HG03565 (cell line): ENCODE measurements around the gene IL23A.
A peak's percentile ranks its signal among the peaks of the same experiment; 100 is the strongest.

Experiments
- ATAC-seq: cut with Tn5 transposase; IDR thresholded peaks from one replicate; pipeline ENCODE4 v1.9.1; 2021; ENCODE audit warnings: mild to moderate bottlenecking, moderate library complexity; ENCODE audit not compliant: unreplicated experiment

Gene IL23A

GRCh38 chr12:56359851-56360767, 21.4 kb downstream of the IL23A start, which contains the start of gene STAT2:
STAT2 (minus strand) TSS chr12:56360107; CDS start chr12:56356571, 3,536 bp downstream.
- ATAC-seq, result peak; percentile 93

- ATAC-seq, result no peak
Measured at GRCh38 chr12:56361487-56362129, 22.9 kb downstream of the IL23A start.

- no peak for ATAC-seq
Measured at GRCh38 chr12:56362130-56363059, 23.7 kb downstream of the IL23A start, which contains the start of gene APOF. APOF (minus strand) TSS chr12:56362857; CDS start chr12:56362745, 112 bp downstream.

GRCh38 chr12:56366948-56367347, 28.3 kb downstream of the IL23A start:
- ATAC-seq, result no peak

GRCh38 chr12:56373515-56373914, 34.8 kb downstream of the IL23A start:
- ATAC-seq, result no peak

- no peak for ATAC-seq
Measured at GRCh38 chr12:56374726-56375597, 36.3 kb downstream of the IL23A start.

GRCh38 chr12:56375598-56376434, 37.1 kb downstream of the IL23A start:
- ATAC-seq, result peak; percentile 53

GRCh38 chr12:56377310-56377988, 38.8 kb downstream of the IL23A start:
- no peak for ATAC-seq

GRCh38 chr12:56377989-56378316, 39.3 kb downstream of the IL23A start:
- ATAC-seq, result no peak

GRCh38 chr12:56382611-56383010, 43.9 kb downstream of the IL23A start:
- ATAC-seq, result no peak

GRCh38 chr12:56385873-56386272, 47.2 kb downstream of the IL23A start:
- ATAC-seq, result no peak

GRCh38 chr12:56387152-56387736, 48.6 kb downstream of the IL23A start:
- no peak for ATAC-seq

- no peak for ATAC-seq
Measured at GRCh38 chr12:56389412-56389811, 50.7 kb downstream of the IL23A start.
